ENCODE measurements around the gene ATP5F1D.

Gene ATP5F1D

DNA sequence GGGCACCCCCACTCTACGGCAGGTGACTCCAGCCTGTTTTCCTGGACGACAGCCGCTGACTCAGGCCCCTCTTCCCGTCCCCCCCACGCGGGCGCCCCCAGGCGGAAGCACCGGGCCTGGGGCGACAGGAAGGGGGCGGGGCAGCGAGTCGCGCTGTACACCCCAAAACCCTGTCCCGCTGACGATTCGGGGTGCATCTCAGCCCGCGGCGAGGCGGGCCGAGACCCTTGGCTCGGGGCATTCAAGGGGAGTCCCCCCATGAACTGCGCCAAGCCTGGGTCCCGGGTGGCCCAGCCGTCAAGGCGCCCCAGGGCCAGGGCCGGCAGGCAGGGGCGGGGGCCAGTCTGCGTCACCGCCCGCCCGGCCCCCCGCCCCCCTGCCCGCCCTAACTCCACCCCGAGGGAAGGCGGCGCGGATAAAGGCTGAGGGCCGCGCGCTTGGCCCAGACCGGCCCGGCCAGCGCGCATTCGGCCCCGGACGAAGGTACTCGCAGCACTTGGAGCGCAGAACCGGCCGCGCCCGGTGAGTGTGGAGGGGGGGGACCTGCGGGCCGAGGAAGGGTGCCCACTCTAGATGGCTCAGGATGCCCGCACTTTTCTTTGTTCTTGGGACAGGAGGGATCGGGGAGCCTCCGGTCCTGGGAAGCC is 6.7 kb downstream of the ATP5F1D start, which contains the start of gene MIDN:
Gene MIDN (plus strand): TSS at position 445 of the 647 bp plus-strand sequence. CDS start 1,714 bp downstream, outside the sequence.
- peak; percentile 71 for DNase-seq

DNA sequence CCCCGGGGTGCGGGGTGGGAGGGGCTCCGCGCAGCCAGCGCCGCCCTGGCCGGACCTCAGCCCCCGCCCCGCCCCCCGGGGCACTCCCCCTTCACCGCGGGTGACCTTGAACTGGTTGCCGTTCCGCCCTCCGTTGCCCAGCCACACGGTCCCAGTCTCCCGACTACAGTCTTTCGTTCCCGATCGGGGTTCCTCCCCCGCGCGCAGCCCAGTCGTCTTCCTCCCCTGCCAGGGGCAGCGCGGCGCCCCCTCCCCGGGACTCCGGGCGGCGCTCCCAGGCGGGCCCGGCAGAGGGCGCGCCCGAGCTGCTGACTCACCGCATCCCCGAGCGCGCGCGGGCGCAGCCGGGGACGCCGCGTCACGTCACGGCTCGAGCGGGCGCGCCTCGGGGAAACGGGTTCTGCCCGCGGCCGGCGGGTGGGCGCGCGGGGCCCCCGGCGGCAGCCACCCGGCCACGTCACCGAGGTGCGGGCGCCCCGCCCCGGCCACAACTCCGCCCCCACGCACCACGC is 7.3 kb downstream of the ATP5F1D start:
- DNase-seq, result no peak

GRCh38 chr19:1249298-1249989 is 7.9 kb downstream of the ATP5F1D start:
- DNase-seq, result peak; percentile 92

GRCh38 chr19:1249990-1250436 is 8.5 kb downstream of the ATP5F1D start:
- no peak for DNase-seq

DNA sequence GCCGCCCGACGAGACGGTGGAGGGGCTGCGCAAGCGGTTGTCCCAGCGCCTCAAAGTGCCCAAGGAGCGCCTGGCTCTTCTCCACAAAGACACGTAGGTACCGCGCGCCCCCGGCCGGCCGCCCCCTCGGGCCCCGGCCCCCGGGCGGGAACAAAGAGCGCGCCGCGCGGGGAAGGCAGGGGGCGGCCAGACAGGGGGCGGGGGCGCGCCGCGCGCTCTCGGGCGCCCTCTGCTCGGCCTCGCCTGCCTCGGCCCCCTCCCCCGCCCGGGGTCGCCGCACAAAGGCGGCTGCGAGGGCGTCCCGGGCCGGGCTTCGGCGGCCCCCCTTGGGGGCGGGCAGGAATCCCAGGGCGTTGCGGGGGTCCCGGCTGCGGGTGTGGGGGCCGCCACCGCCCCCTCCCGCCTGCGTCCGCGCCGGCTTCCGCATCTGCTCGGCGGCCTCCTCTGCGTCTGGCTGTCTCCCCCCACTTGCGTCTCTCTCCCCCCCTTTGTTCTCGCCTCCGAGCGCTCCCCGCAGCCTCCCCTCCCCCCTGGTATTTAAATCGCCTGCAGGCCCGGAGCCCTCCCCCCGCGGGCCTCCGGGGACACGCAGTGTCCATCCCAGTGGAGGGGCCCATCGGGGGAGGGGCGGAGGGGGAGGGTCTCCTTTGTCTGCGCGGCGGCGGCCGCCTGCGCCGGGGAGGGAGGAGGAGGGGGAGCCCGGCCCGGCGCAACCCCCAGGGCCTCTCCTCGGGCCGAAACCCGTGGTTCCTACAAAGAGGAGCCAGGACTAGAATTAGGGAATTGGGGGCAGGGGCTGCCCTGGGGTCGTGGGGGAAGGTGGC is 9.1 kb downstream of the ATP5F1D start:
- no peak for DNase-seq

- no peak for DNase-seq
Measured at GRCh38 chr19:1251330-1252220, 10.0 kb downstream of the ATP5F1D start.

- DNase-seq, result no peak
Measured at GRCh38 chr19:1252221-1252820, 10.8 kb downstream of the ATP5F1D start.

DNA sequence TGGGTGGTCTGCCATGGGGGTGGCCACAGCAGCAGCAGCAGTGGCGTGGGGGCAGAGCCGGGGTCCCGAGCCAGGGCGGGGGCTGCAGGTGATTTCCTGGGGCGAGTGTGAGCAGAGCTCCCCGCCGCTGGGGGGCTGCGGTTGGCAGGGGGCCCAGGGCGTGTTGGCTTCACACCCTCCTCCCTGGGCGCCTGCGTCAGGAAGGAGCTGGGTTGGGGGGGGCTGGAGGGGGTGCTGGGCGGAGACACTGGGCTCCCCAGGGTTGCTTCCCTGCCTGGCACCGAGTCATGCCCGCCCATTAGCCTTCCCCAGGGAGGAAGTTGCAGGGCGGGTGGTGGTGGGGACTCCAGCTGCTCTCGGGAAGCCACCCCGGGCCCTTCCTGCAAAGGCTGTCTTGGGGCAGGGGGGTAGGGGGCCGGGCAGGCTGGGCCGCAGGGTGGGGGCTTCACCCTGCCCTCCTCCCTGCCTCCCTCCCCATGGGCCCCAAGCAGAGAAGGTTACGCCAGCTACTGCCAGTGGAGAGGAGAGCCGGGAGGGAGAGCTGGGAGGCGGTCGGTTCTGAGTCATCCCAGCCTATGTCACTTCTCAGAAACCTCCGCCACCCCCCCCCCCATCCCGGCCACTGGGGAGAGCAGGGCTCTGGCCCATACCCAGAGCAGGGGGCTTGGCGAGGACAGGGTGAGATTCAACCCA is 11.4 kb downstream of the ATP5F1D start:
- no peak for DNase-seq

DNA sequence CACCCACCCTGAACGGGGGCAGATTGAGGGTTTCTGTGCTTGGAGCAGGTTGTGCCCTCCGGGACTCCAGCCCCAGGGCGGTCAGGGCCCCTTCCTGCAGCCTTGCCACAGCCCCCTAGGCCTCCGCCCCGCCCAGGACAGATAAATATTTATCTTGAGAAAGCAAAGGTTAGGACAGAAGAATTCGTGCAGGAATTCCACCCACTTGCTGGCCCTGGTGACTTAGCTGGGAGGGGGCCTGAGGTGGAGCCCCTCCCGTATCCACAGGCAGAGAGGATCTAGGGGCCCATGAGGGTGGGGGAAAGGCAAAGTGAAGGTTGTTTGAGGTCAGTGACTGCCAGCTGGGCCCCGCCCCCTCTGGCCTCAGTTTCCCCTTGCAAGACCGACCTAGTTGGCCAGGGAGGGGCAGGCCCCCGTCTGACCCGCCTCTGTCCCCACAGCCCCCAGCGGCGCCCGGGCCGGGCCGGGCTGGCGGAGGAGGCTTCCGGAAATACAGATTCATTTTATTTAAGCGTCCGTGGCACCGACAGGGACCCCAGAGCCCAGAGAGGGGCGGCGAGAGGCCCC is 12.0 kb downstream of the ATP5F1D start:
- no peak for DNase-seq

- no peak for DNase-seq
Measured at GRCh38 chr19:1254081-1254527, 12.6 kb downstream of the ATP5F1D start.

DNA sequence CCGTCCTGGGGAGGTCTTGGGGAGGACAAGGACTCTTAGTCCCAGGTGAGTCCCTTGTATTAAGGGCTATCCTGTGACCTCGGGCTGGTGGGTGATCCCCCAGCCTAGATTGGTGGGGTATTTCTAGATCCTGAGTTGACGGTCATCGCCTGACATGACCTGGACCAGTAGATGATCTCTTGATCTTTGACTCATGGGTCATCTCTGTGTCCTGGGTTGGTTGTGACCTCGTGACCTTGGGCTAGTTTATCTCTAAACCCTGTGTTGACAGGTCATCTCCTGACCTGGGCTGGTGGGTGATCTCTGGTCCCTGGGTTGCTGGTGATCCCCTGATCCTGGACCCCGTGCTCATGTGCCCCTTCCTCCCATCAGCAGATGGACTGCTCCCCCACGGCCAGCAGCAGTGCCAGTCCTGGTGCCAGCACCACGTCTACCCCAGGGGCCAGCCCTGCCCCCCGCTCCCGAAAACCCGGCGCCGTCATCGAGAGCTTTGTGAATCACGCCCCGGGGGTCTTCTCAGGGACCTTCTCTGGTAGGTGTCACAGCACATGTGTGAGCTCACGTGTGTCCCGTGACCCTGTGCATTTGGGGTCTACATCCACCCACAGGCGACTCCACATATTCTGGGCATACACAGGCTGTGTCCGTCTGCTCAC is 13.1 kb downstream of the ATP5F1D start:
- no peak for DNase-seq

DNA sequence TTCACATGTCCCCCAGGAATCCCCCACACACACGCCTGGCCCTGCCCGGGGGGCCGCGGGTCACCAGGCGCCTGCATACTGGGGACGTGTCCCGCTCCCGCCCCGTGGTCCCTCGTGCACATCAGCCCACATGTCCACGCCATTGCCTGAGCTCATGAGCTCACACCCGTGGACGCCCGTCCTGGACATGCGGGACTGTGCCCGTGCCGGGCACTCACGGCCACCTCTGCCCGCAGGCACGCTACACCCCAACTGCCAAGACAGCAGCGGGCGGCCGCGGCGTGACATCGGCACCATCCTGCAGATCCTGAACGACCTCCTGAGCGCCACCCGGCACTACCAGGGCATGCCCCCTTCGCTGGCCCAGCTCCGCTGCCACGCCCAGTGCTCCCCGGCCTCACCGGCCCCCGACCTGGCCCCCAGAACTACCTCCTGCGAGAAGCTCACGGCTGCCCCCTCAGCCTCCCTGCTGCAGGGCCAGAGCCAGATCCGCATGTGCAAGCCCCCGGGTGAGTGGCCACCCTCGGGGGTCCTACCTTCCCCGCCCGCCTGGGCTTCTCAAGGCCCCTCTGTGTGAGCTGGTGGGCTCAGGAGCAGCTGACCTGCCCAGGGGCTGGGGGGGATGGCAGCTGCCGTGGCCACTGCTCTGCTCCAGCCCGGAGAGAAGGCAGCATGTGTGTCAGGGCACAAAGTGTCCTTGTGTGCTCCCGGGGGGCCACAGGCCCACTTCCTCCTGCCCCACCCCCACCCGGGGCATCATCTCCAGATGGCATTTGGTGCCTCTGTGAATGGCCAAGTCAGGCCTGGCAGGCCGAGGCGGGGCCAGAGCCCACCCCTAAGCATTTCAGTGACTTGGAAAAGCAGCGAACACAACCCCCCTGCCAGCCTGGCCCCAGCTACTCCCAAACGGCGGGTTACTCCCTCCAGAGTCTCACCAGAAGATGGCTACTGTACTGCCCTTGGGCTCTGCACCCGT is 13.9 kb downstream of the ATP5F1D start:
- DNase-seq, result no peak

GRCh38 chr19:1256646-1257474 is 15.3 kb downstream of the ATP5F1D start:
- DNase-seq, result no peak

- no peak for DNase-seq
Measured at GRCh38 chr19:1257475-1258162, 16.1 kb downstream of the ATP5F1D start.

- no peak for DNase-seq
Measured at GRCh38 chr19:1258163-1258492, 16.6 kb downstream of the ATP5F1D start.

GRCh38 chr19:1258707-1259205 is 17.2 kb downstream of the ATP5F1D start:
- no peak for DNase-seq

DNA sequence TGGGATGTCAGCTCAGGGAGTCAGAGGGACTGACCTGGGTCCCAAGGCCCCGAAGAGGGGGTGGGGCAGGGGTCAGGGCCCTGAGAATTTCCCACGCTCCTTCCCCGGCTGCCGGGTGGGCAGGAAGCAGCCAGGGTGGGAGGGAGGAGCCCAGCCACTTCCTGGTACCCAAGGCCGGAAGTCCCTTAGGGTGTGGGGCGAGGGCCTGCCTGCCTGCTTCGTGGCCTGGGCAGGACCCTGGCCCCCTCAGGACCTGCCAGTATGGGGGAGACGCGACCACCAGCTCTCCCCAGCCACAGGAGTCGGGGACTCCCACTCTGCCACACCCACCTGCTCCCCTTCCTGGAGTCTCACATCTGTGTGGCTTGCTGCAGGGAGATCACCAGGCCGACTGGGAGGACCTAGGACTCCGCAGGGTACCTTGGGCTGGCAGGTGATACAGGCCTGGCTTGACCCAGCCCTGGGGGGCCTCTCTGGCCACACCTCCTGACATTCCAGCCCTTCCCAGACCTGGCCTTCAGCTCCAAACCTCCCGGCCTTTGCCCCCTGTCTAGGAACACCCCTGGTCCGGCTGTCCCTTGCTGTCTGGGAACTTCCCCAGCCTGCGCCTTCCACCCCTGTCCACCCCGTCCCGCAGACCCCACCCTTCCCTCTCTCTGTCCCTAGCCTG is 17.8 kb downstream of the ATP5F1D start:
- no peak for DNase-seq
